Karpas-422 (cell line): Measurements from ENCODE around the gene HSPA1L. TPM values are rescaled to one million over a fixed set of nuclear protein-coding genes. Genes with fewer than 3 reads are reported as not detected.
A peak's percentile ranks its signal among the peaks of the same experiment; 100 is the strongest.

Experiments used
- DNase-seq: peaks from one replicate; pipeline ENCODE4 v3.0.0-alpha.2; 2015
- H2AFZ ChIP-seq: fragments of 200-600 bp; sonication (generic); 2 replicates; pipeline ENCODE4 v1.6.1; 2014; ENCODE audit warnings: antibody characterized with exemption, low read length, mixed read lengths
- H3K27ac ChIP-seq: fragments of 200-600 bp; sonication (generic); 2 replicates; pipeline ENCODE4 v1.5.1; 2014; ENCODE audit warnings: mild to moderate bottlenecking, low read length, moderate library complexity
- H3K27me3 ChIP-seq: fragments of 200-600 bp; sonication (generic); 2 replicates; pipeline ENCODE4 v1.6.1; 2014; ENCODE audit warnings: low read length, mixed read lengths
- H3K36me3 ChIP-seq: fragments of 200-600 bp; sonication (generic); 2 replicates; pipeline ENCODE4 v1.6.1; 2014; ENCODE audit warnings: low read length, mixed read lengths; ENCODE audit not compliant: insufficient read depth
- H3K4me1 ChIP-seq: fragments of 200-600 bp; sonication (generic); 2 replicates; pipeline ENCODE4 v1.6.1; 2014; ENCODE audit warnings: mild to moderate bottlenecking, low read length, mixed read lengths
- H3K4me2 ChIP-seq: fragments of 200-600 bp; sonication (generic); 2 replicates; pipeline ENCODE4 v1.6.1; 2014; ENCODE audit warnings: low read length, low read depth, mild to moderate bottlenecking; ENCODE audit not compliant: poor library complexity, severe bottlenecking
- H3K4me3 ChIP-seq: fragments of 200-600 bp; sonication (generic); 2 replicates; pipeline ENCODE4 v1.5.1; 2014; ENCODE audit warnings: mild to moderate bottlenecking, antibody characterized with exemption, low read length, mixed read lengths
- H3K79me2 ChIP-seq: fragments of 200-600 bp; sonication (generic); 2 replicates; pipeline ENCODE4 v1.6.1; 2014; ENCODE audit warnings: mild to moderate bottlenecking, low read length, mixed read lengths
- H3K9ac ChIP-seq: fragments of 200-600 bp; sonication (generic); 2 replicates; pipeline ENCODE4 v1.6.0; 2014; ENCODE audit warnings: low read length
- H3K9me2 ChIP-seq: fragments of 200-600 bp; sonication (generic), shearing (Covaris generic); replicated peaks from 2 replicates; pipeline ENCODE4 v1.6.0; 2014; ENCODE audit warnings: mild to moderate bottlenecking, low read length, moderate library complexity; ENCODE audit not compliant: insufficient read depth
- H3K9me3 ChIP-seq: fragments of 300-700, 200-600 bp; sonication (generic); 2 replicates; pipeline ENCODE4 v1.6.1; 2014; ENCODE audit warnings: low read length, mixed read lengths
- H4K20me1 ChIP-seq: fragments of 200-600 bp; sonication (generic); 2 replicates; pipeline ENCODE4 v1.6.1; 2014; ENCODE audit warnings: mild to moderate bottlenecking, antibody characterized with exemption, low read length, low read depth; ENCODE audit not compliant: insufficient read depth
- total RNA-seq: library from RNA; depleted of rRNA; stranded (reverse); fragments of >200 nt; shearing (Covaris generic); gene quantifications from 2 replicates; pipeline ENCODE4 v1.2.3, GENCODE V29; 2014; ENCODE audit warnings: low replicate concordance

The HSPA1L gene
- total RNA-seq, 1 experiment from 2014 or later: not detected

DNA sequence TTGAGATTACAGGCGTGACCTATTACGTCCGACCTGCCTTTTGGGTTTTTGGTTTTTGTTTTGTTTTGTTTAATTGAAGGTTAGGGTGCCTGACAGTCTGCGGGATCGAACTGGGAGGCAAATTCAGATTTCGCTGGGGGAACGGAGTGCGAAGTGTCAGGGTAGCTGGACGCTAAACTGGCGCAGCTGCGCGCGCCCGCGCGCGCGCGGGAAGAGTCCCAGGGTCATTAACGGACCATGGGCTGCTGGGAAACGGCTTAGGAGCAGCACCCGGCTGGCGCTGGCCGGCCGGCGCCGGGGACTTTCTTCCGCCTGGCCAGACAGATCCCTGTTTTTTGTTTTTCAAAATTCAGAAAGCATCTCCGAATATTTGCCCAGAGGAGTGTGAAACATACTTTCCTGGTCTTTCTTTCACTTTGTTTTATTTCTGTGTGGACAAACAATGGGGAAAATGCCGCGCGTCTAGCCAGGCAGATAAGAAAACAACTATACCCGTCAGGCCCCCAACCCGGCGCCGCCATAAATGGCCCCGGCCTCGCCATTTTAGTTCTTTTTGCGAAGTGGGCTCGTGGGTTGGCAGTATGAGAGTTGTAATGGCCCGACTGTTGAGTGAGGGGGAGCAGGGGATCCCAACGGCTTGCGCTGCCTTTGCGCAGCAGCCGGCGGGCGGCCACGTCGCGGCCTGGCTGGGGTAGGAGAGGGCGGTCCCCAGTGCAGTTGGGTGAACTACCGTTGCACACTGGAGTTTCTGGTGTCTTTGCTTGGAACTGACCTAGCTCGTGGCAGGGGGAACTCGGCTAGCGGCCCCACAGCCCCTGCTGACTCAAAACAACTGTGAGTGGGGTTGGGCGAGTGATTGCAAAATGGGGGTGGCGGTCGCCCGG is 19.5 kb upstream of the HSPA1L start:
- peak overlapping the region; percentile 17; the same call in 1 of the 2 replicates for H2AFZ ChIP-seq
- peaks cover 55% of the 10 kb centered on the region for H3K4me1 ChIP-seq
- H3K27me3 ChIP-seq: no peaks in the 10 kb centered on the region
- H3K4me2 ChIP-seq: peak overlapping the region; percentile 91
- H4K20me1 ChIP-seq: peaks cover 26% of the 10 kb centered on the region; the same call in 1 of the 2 replicates
- H3K36me3 ChIP-seq: peaks cover 44% of the 10 kb centered on the region
- H3K27ac ChIP-seq: peak overlapping the region; percentile 94
- no peaks in the 10 kb centered on the region for H3K9me3 ChIP-seq
- peak overlapping the region; percentile 100 for H3K9ac ChIP-seq
- no peaks in the 10 kb centered on the region for H3K9me2 ChIP-seq
- DNase-seq: peak; percentile 93
- H3K79me2 ChIP-seq: peaks cover 64% of the 10 kb centered on the region
- H3K4me3 ChIP-seq: peak overlapping the region; percentile 99

DNA sequence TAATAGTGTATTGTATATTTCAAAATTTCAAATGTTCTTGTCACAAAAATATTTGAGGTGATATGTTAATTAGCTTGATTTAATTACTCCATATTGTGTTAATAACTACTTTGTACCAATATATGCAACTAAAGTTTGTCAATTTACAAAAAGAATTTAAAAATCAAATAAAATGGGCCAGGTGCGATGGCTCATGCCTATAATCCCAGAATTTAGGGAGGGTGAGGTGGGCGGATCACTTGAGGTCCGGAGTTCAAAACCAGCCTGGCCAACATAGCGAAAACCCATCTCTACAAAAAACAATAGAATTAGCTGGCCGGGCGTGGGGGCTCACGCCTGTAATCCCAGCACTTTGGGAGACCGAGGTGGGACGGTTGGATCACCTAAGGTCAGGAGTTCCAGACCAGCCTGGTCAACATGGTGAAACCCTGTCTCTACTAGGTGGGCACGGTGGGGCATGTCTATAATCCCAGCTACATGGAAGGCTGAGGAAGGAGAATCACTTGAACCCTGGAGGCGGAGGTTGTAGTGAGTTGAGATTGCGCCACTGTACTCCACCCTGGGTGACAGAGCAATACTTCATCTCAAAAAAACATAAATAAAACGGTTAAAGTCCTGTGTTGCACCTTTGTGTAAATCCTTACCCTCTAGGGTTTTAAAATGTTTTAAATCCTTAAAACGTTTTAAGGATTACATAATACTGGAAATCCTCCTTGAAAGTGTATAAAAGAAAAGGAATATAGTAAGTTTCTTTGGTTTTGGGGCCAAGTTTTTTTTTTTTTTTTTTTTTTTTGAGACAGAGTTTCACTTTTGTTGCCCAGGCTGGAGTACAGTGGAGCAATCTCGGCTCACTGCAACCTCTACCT is 16.5 kb upstream of the HSPA1L start:
- Histone ChIP-seq H3K4me1 (peaks cover 40% of the 10 kb centered on the region), H3K9me3 (no peaks in the 10 kb centered on the region), H4K20me1 (peaks cover 5% of the 10 kb centered on the region; the same call in 1 of the 2 replicates), H3K9me2 (no peaks in the 10 kb centered on the region), H3K27ac (peak overlapping the region; percentile 66), H3K9ac (peak overlapping the region; percentile 84), H3K27me3 (no peaks in the 10 kb centered on the region), H3K4me3 (peak overlapping the region; percentile 65), H3K36me3 (peaks cover 13% of the 10 kb centered on the region), H2AFZ (no peak overlapping the region), H3K4me2 (peak overlapping the region; percentile 94), H3K79me2 (peaks cover 53% of the 10 kb centered on the region)
- DNase-seq: no peak

DNA sequence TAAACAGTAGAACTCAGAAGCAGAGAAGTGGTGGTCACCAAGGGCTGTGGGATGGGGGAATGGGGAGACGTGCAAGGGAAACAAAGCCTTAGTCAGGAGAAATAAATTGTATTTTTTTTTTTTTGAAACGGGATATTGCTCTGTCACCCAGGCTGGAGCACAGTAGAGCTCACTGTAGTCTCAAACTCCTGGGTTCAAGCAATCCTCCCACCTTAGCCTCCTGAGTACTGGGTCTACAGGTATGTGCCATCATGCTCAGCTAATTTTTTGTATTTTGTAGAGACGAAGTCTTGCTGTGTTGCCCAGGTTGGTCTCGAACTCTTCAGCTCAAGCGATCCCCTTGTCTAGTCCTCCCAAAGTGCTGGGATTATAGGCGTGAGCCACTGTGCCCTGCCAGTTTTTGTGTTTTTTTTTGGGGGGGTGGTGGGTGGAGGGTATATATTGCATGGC is 15.8 kb upstream of the HSPA1L start:
- Histone ChIP-seq H3K36me3 (peaks cover 7% of the 10 kb centered on the region), H3K27ac (peak overlapping the region; percentile 66), H3K4me2 (peak overlapping the region; percentile 94), H3K9me2 (no peaks in the 10 kb centered on the region), H3K9ac (peak overlapping the region; percentile 84), H4K20me1 (no peaks in the 10 kb centered on the region; the same call in 1 of the 2 replicates), H3K4me1 (peaks cover 39% of the 10 kb centered on the region), H3K79me2 (peaks cover 46% of the 10 kb centered on the region), H2AFZ (no peak overlapping the region), H3K27me3 (no peaks in the 10 kb centered on the region), H3K9me3 (no peaks in the 10 kb centered on the region), H3K4me3 (peak overlapping the region; percentile 65)
- peak; percentile 44 for DNase-seq

DNA sequence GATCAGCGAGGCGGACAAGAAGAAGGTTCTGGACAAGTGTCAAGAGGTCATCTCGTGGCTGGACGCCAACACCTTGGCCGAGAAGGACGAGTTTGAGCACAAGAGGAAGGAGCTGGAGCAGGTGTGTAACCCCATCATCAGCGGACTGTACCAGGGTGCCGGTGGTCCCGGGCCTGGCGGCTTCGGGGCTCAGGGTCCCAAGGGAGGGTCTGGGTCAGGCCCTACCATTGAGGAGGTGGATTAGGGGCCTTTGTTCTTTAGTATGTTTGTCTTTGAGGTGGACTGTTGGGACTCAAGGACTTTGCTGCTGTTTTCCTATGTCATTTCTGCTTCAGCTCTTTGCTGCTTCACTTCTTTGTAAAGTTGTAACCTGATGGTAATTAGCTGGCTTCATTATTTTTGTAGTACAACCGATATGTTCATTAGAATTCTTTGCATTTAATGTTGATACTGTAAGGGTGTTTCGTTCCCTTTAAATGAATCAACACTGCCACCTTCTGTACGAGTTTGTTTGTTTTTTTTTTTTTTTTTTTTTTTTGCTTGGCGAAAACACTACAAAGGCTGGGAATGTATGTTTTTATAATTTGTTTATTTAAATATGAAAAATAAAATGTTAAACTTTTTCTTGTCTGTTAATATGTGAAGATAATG is 14.7 kb upstream of the HSPA1L start:
- H3K9me3 ChIP-seq: no peaks in the 10 kb centered on the region

DNA sequence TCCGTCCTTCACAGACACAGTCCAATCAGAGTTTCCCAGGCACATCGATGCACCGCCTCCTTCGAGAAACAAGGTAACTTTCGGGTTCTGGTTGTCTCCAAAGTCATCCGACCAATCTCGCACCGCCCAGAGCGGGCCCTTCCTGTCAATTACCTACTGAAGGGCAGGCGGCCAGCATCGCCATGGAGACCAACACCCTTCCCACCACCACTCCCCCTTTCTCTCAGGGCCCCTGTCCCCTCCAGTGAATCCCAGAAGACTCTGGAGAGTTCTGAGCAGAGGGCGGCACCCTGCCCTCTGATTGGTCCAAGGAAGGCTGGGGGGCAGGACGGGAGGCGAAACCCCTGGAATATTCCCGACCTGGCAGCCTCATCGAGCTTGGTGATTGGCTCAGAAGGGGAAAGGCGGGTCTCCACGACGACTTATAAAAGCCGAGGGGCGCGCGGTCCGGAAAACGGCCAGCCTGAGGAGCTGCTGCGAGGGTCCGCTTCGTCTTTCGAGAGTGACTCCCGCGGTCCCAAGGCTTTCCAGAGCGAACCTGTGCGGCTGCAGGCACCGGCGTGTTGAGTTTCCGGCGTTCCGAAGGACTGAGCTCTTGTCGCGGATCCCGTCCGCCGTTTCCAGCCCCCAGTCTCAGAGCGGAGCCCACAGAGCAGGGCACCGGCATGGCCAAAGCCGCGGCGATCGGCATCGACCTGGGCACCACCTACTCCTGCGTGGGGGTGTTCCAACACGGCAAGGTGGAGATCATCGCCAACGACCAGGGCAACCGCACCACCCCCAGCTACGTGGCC is 12.4 kb upstream of the HSPA1L start, which contains the start of gene HSPA1B:
Gene HSPA1B, plus strand, starts transcription at position 453 of the 794 bp plus-strand sequence. Its CDS starts 213 bp downstream, at position 666.
- no peaks in the 10 kb centered on the region for H3K9me3 ChIP-seq
- peaks cover 27% of the 10 kb centered on the region for H3K79me2 ChIP-seq

More for the DNA sequence above, 14.7 kb upstream of the HSPA1L start:
- Histone ChIP-seq H3K4me1 (peaks cover 41% of the 10 kb centered on the region), H3K36me3 (no peaks in the 10 kb centered on the region), H3K9ac (peak overlapping the region; percentile 84), H2AFZ (no peak overlapping the region), H4K20me1 (no peaks in the 10 kb centered on the region), H3K27ac (peak overlapping the region; percentile 66), H3K79me2 (peaks cover 37% of the 10 kb centered on the region), H3K27me3 (no peaks in the 10 kb centered on the region), H3K4me3 (peak overlapping the region; percentile 65), H3K4me2 (peak overlapping the region; percentile 94), H3K9me2 (no peaks in the 10 kb centered on the region)
- peak; percentile 79 for DNase-seq

GRCh38 chr6:31826793-31827285 is 11.8 kb upstream of the HSPA1L start:
- H3K4me3 ChIP-seq: peak overlapping the region; percentile 71
- peaks cover 34% of the 10 kb centered on the region for H3K4me1 ChIP-seq
- H3K36me3 ChIP-seq: no peaks in the 10 kb centered on the region
- peaks cover 30% of the 10 kb centered on the region for H3K79me2 ChIP-seq
- no peaks in the 10 kb centered on the region for H3K9me2 ChIP-seq
- no peak for DNase-seq
- H3K9me3 ChIP-seq: no peaks in the 10 kb centered on the region
- no peaks in the 10 kb centered on the region for H3K27me3 ChIP-seq
- H3K9ac ChIP-seq: peak overlapping the region; percentile 79
- peak overlapping the region; percentile 99 for H3K4me2 ChIP-seq
- peak overlapping the region; percentile 70 for H3K27ac ChIP-seq
- no peaks in the 10 kb centered on the region for H4K20me1 ChIP-seq
- peak overlapping the region; percentile 72 for H2AFZ ChIP-seq

More for the DNA sequence above, 12.4 kb upstream of the HSPA1L start, which contains the start of gene HSPA1B:
- DNase-seq: peak; percentile 99
- no peaks in the 10 kb centered on the region for H3K36me3 ChIP-seq
- H3K4me1 ChIP-seq: peaks cover 34% of the 10 kb centered on the region
- peak within 1 kb of the TSS; percentile 72 for H2AFZ ChIP-seq
- H3K9me2 ChIP-seq: no peaks in the 10 kb centered on the region
- peak within 1 kb of the TSS; percentile 70 for H3K27ac ChIP-seq
- H3K4me2 ChIP-seq: peak within 1 kb of the TSS; percentile 99
- no peaks in the 10 kb centered on the region for H4K20me1 ChIP-seq
- no peaks in the 10 kb centered on the region for H3K27me3 ChIP-seq
- peak within 1 kb of the TSS; percentile 71 for H3K4me3 ChIP-seq
- peak within 1 kb of the TSS; percentile 90 for H3K9ac ChIP-seq

DNA sequence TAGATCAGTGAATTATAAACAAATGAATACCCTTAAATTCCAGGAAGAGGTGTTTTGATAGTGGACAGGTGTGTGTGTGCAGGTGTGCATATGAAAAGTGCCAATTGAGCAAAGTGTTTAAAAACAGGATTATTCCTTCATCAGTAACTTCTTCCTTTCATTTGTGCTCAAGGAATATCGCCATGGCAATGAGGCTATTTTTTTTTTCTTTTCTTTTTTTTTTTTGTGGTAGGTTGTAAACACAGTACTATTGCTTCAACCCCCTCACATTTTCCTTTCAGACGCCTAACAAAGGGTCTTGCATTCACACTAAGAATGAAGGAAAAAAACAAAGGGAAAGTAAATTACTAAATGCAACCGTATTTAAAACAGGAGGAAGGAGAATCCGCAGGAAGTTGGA is 10.5 kb upstream of the HSPA1L start:
- H3K4me3 ChIP-seq: no peak overlapping the region
- no peak for DNase-seq
- no peak overlapping the region for H3K27ac ChIP-seq
- H4K20me1 ChIP-seq: no peaks in the 10 kb centered on the region
- no peaks in the 10 kb centered on the region for H3K9me2 ChIP-seq
- H3K4me1 ChIP-seq: peaks cover 31% of the 10 kb centered on the region
- H3K9me3 ChIP-seq: no peaks in the 10 kb centered on the region
- H3K27me3 ChIP-seq: no peaks in the 10 kb centered on the region
- no peak overlapping the region for H2AFZ ChIP-seq
- peaks cover 17% of the 10 kb centered on the region for H3K79me2 ChIP-seq
- H3K4me2 ChIP-seq: no peak overlapping the region
- no peaks in the 10 kb centered on the region for H3K36me3 ChIP-seq
- no peak overlapping the region for H3K9ac ChIP-seq
